Left ventricle myocardium inferior (tissue), 1 donor: Measurements from ENCODE around the gene ZNF562. TPM values are rescaled to one million over a fixed set of nuclear protein-coding genes. Genes with fewer than 3 reads are reported as not detected.

Experiments used
- DNase-seq: peaks from one replicate; pipeline ENCODE4 v3.0.0-alpha.2; 2020
- H3K27ac ChIP-seq: fragments of 200-600 bp; replicated peaks from 2 replicates; pipeline ENCODE4 v1.8.0; 2021
- H3K27me3 ChIP-seq: fragments of 200-600 bp; 2 replicates; pipeline ENCODE4 v1.8.0; 2021; ENCODE audit warnings: low read depth
- H3K36me3 ChIP-seq: fragments of 200-600 bp; 2 replicates; pipeline ENCODE4 v1.8.0; 2021
- H3K4me1 ChIP-seq: fragments of 200-600 bp; 2 replicates; pipeline ENCODE4 v1.8.0; 2021
- H3K4me3 ChIP-seq: fragments of 200-600 bp; 2 replicates; pipeline ENCODE4 v1.8.0; 2021; ENCODE audit warnings: mild to moderate bottlenecking, moderate library complexity
- H3K9me3 ChIP-seq: fragments of 200-600 bp; replicated peaks from 2 replicates; pipeline ENCODE4 v1.8.0; 2021
- intact Hi-C: fragments of 100-400 bp; cut with micrococcal nuclease; formaldehyde crosslinking; loops from one replicate; pipeline ENCODE4 v1.11.0; 2022
- total RNA-seq: library from RNA; stranded (reverse); fragmentation: NEBNext Ultra II Directional; extraction: Animal tissue kit (Norgen Biotek cat#: 25700); gene quantifications from one replicate; pipeline ENCODE4 v1.2.1, GENCODE V29; 2021
- TF ChIP-seq, protein P1 (sequence below): fragments of 200-600 bp; IDR thresholded peaks from 2 replicates; pipeline ENCODE4 v1.8.0; 2021; ENCODE audit warnings: antibody characterized with exemption, mild to moderate bottlenecking, borderline replicate concordance
- donor health status: DM: no; HTN: yes; CAD: no; lungs with severe emphysema.

Gene ZNF562
- total RNA-seq, 1 donor from 2014 or later, result 19.5 TPM

DNA sequence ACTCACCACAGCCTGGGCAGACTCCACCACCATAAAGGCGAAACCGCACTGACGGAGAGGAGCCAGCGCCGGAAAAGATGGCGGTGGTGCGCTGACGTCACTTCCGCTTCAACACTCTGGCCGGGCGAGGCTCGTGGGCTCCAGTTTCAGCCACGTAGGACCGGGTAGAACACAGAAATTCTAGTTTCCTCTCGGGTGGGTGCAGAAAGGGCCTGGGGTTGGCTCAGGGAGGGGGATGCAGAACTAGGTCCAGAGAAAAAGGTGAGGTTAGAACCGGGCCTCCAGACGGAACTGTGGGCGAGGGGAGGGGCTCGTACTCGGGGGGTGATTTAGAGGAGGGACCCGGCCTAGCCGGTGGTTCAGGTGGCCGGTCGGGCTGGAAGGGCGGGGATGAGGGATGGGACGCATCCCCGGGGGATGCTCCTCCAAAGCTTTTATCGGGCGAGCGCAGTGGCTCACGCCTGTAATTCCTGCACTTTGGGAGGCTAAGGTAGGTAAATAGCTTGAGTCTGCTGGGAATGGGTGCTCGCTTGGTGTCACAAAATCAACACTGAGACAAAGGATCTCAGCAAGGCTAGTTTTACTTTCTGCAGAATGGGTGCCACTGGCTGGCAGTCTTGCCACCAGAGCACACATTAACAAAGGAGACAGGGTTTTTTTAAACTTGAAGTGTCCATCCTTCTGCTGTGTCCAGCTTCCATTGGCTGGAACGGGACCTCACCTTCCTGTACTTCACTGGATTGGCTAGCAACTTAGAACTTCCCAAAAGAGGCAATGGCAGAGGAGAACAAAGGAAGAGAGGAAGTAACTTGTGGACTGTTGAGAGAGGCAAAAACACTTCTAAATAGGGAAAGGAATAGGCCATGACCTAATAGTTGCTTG is 53.5 kb downstream of the ZNF562 start, which contains the start of gene ZNF561:
Gene ZNF561 (minus strand): TSS at position 77 of the 882 bp plus-strand sequence. CDS start 1,776 bp downstream, outside the sequence.
- Histone ChIP-seq H3K27me3 (no peaks in the 10 kb centered on the region), H3K36me3 (peaks cover 32% of the 10 kb centered on the region), H3K9me3 (no peaks in the 10 kb centered on the region), H3K4me3 (peak within 1 kb of the TSS; percentile 87), H3K27ac (peak within 1 kb of the TSS; percentile 95), H3K4me1 (peaks cover 36% of the 10 kb centered on the region)
- DNase-seq, result peak; percentile 86
- intact Hi-C loops, result no loop called here
- TF ChIP-seq, protein P1, sequence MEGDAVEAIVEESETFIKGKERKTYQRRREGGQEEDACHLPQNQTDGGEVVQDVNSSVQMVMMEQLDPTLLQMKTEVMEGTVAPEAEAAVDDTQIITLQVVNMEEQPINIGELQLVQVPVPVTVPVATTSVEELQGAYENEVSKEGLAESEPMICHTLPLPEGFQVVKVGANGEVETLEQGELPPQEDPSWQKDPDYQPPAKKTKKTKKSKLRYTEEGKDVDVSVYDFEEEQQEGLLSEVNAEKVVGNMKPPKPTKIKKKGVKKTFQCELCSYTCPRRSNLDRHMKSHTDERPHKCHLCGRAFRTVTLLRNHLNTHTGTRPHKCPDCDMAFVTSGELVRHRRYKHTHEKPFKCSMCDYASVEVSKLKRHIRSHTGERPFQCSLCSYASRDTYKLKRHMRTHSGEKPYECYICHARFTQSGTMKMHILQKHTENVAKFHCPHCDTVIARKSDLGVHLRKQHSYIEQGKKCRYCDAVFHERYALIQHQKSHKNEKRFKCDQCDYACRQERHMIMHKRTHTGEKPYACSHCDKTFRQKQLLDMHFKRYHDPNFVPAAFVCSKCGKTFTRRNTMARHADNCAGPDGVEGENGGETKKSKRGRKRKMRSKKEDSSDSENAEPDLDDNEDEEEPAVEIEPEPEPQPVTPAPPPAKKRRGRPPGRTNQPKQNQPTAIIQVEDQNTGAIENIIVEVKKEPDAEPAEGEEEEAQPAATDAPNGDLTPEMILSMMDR, result no peak

DNA sequence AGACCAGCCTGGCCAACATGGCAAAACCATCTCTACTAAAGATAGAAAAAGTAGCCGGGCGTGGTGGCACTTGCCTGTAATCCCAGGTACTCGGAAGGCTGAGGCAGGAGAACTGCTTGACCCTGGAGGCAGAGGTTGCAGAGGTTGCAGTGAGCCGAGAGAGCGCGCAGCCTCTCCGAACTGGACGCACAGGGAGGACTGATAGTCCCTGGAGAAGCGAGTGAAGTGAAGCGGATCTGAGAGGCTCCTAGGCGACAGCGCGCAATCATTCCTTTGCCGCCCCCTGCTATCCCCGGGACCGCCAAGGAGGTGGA is 54.1 kb downstream of the ZNF562 start:
- no peak for DNase-seq
- H3K4me1 ChIP-seq, result peaks cover 30% of the 10 kb centered on the region
- H3K27ac ChIP-seq, result peak overlapping the region; percentile 95
- peak overlapping the region; percentile 87 for H3K4me3 ChIP-seq
- no peaks in the 10 kb centered on the region for H3K9me3 ChIP-seq
- H3K36me3 ChIP-seq, result peaks cover 38% of the 10 kb centered on the region
- TF ChIP-seq, protein P1, result no peak
- intact Hi-C loops, result no loop called here
- H3K27me3 ChIP-seq, result no peaks in the 10 kb centered on the region

DNA sequence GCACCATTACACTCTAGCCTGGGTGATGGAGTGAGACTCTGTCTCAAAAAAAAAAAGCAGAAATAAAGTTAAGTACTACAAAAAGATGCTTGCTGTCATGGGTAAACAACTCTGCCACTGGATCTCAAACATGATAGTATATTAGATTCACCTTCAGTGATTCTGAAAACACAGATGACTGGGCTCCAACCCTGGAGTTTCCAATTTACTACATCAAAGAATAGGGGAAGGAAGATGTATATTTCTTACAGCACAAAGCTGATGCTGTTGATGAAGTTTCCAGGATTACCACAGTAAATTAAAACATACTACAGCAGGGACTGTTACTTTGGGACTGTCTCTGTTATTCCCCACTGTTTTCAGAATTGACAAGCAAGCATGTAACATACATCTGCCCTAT is 59.1 kb downstream of the ZNF562 start:
- intact Hi-C loops, result no loop called here
- Histone ChIP-seq H3K27me3 (no peaks in the 10 kb centered on the region), H3K36me3 (peaks cover 88% of the 10 kb centered on the region), H3K27ac (no peak overlapping the region), H3K9me3 (peaks cover 38% of the 10 kb centered on the region), H3K4me1 (peaks cover 14% of the 10 kb centered on the region), H3K4me3 (no peak overlapping the region)
- DNase-seq, result no peak
- TF ChIP-seq, protein P1, result no peak

DNA sequence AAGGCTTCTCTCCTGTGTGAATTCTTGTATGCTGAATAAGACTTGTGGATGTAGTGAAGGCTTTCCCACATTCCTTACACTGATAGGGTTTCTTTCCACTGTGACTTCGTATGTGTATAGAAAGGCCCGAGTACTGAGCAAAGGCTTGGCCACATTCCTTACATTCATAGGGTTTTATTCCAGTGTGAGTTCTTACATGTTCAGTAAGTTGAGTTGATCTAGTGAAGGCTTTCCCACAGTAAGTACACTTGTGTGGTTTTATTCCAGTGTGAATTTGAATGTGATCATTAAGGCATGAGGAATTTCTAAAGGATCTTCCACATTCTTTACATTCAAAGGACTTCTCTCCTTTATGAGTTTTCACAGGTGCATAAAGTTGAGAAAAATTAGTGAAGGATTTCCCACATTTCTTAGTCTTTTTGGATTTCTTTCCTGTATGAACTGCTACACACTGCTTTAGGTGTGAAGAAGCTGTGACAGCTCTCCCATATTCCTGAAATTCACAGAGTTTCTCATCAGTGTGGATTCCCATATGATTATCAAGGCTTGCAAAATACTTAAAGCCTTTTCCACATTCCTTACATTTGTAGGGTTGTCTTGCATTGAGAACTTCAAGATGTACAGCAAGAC is 64.3 kb downstream of the ZNF562 start:
- Histone ChIP-seq H3K27me3 (no peaks in the 10 kb centered on the region), H3K4me3 (no peak overlapping the region), H3K36me3 (peaks cover 76% of the 10 kb centered on the region), H3K9me3 (peaks cover 89% of the 10 kb centered on the region), H3K4me1 (no peaks in the 10 kb centered on the region), H3K27ac (no peak overlapping the region)
- TF ChIP-seq, protein P1, result no peak
- no peak for DNase-seq
- intact Hi-C loops, result no loop called here

DNA sequence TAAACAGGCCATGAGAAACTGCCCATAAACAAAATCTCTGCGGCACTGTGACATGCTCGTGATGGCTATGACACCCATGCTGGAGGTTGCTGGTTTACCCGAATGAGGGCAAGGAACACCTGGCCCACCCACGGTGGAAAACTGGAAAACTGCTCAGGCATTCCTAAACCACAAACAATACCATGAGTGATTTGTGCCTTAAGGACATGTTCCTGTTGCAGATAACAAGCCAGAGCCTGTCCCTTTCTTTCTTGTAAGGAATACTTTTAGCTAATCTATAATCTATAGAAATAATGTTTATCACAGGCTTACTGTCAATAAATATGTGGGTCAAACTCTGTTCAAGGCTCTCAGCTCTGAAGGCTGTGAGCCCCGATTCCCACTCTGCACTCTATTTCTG is 66.0 kb downstream of the ZNF562 start:
- Histone ChIP-seq H3K4me3 (no peak overlapping the region), H3K4me1 (no peaks in the 10 kb centered on the region), H3K36me3 (peaks cover 59% of the 10 kb centered on the region), H3K27me3 (no peaks in the 10 kb centered on the region), H3K27ac (no peak overlapping the region), H3K9me3 (peaks cover 91% of the 10 kb centered on the region)
- TF ChIP-seq, protein P1, result no peak
- intact Hi-C loops, result no loop called here
- DNase-seq, result no peak
